Astrocyte (in vitro differentiated cells and primary cell): ENCODE data around the gene YBX3. TPM values are rescaled to one million over a fixed set of nuclear protein-coding genes. Genes with fewer than 3 reads are reported as not detected.

ENCODE experiments used
- DNase-seq: peaks from one replicate; pipeline ENCODE4 v3.0.0-alpha.2; 2010; ENCODE audit warnings: low read depth
- FAIRE-seq: peaks from 2 replicates; lab custom pipeline; 2011; peaks lifted over from hg19 to GRCh38; lab: Jason Lieb, UNC
- H2AFZ ChIP-seq: 2 replicates; pipeline ENCODE4 v1.6.0; 2012; ENCODE audit warnings: low read depth, low read length, inconsistent platforms
- H3K27ac ChIP-seq: 2 replicates; pipeline ENCODE4 v1.5.1; 2011; ENCODE audit warnings: low read depth, low read length, inconsistent platforms
- H3K27me3 ChIP-seq: 2 replicates; pipeline ENCODE4 v1.6.0; 2011; ENCODE audit warnings: low read length, inconsistent platforms; ENCODE audit not compliant: insufficient read depth
- H3K36me3 ChIP-seq: 2 replicates; pipeline ENCODE4 v1.5.1; 2011; ENCODE audit warnings: low read length, inconsistent platforms; ENCODE audit not compliant: insufficient read depth
- H3K4me1 ChIP-seq: 2 replicates; pipeline ENCODE4 v1.5.1; 2011; ENCODE audit warnings: low read length, inconsistent platforms; ENCODE audit not compliant: insufficient read depth
- H3K4me2 ChIP-seq: 2 replicates; pipeline ENCODE4 v1.6.0; 2012; ENCODE audit warnings: low read length, inconsistent platforms
- H3K4me3 ChIP-seq: 2 replicates; pipeline ENCODE4 v1.5.1; 2011; ENCODE audit warnings: low read depth, mild to moderate bottlenecking, low read length, inconsistent platforms; ENCODE audit not compliant: insufficient read depth
- H3K79me2 ChIP-seq: 2 replicates; pipeline ENCODE4 v1.6.0; 2012; ENCODE audit warnings: mild to moderate bottlenecking, low read length, inconsistent platforms; ENCODE audit not compliant: insufficient read depth
- H3K9ac ChIP-seq: 2 replicates; pipeline ENCODE4 v1.6.0; 2012; ENCODE audit warnings: mild to moderate bottlenecking, low read length, inconsistent platforms
- H3K9me3 ChIP-seq: 2 replicates; pipeline ENCODE4 v1.5.1; 2012; ENCODE audit warnings: low read depth, mild to moderate bottlenecking, low read length, inconsistent platforms; ENCODE audit not compliant: insufficient read depth
- H4K20me1 ChIP-seq: 2 replicates; pipeline ENCODE4 v1.6.0; 2012; ENCODE audit warnings: low read length, inconsistent platforms; ENCODE audit not compliant: insufficient read depth
- H3K27ac Mint-ChIP-seq: one replicate; pipeline ENCODE4 v1.8.0; 2021; ENCODE audit warnings: mild to moderate bottlenecking, mixed read lengths; ENCODE audit not compliant: unreplicated experiment
- H3K27me3 Mint-ChIP-seq: one replicate; pipeline ENCODE4 v1.8.0; 2021; ENCODE audit warnings: low read depth, mixed read lengths; ENCODE audit not compliant: unreplicated experiment
- H3K36me3 Mint-ChIP-seq: one replicate; pipeline ENCODE4 v1.8.0; 2021; ENCODE audit warnings: low read depth, mixed read lengths; ENCODE audit not compliant: unreplicated experiment
- H3K4me1 Mint-ChIP-seq: one replicate; pipeline ENCODE4 v1.8.0; 2021; ENCODE audit warnings: low read depth, mixed read lengths; ENCODE audit not compliant: unreplicated experiment
- H3K4me3 Mint-ChIP-seq: one replicate; pipeline ENCODE4 v1.8.0; 2021; ENCODE audit warnings: mild to moderate bottlenecking, moderate library complexity, mixed read lengths; ENCODE audit not compliant: unreplicated experiment
- H3K9me3 Mint-ChIP-seq: one replicate; pipeline ENCODE4 v1.8.0; 2021; ENCODE audit warnings: mild to moderate bottlenecking, mixed read lengths; ENCODE audit not compliant: unreplicated experiment
- EZH2 ChIP-seq: IDR thresholded peaks from 2 replicates; pipeline ENCODE4 v1.6.1; 2012; ENCODE audit warnings: mild to moderate bottlenecking, low read length, inconsistent platforms; ENCODE audit not compliant: insufficient read depth
- total RNA-seq: library from RNA; stranded (reverse); gene quantifications from 2 replicates; pipeline ENCODE4 v1.2.1, GENCODE V29; 2021
- TF ChIP-seq, protein P1 (sequence below): IDR thresholded peaks from 2 replicates; pipeline ENCODE4 v1.5.1; 2011; ENCODE audit warnings: low read depth, mild to moderate bottlenecking, inconsistent platforms, low read length, moderate library complexity; ENCODE audit not compliant: insufficient read depth

The YBX3 gene
- total RNA-seq, 1 donor from 2014 or later = 527 TPM

GRCh38 chr12:10741845-10742244 is 18.7 kb upstream of the YBX3 start:
- no peaks in the 10 kb centered on the region for H3K36me3 ChIP-seq
- Mint-ChIP-seq H3K9me3 (peaks cover 4% of the 10 kb centered on the region), H3K4me3 (no peak overlapping the region), H3K36me3 (no peaks in the 10 kb centered on the region), H3K27ac (no peak overlapping the region), H3K27me3 (no peaks in the 10 kb centered on the region), H3K4me1 (peaks cover 9% of the 10 kb centered on the region)
- H3K4me1 ChIP-seq = no peaks in the 10 kb centered on the region
- H2AFZ ChIP-seq = no peak overlapping the region
- DNase-seq (no peak), FAIRE-seq (no peak)
- TF ChIP-seq, protein P1, sequence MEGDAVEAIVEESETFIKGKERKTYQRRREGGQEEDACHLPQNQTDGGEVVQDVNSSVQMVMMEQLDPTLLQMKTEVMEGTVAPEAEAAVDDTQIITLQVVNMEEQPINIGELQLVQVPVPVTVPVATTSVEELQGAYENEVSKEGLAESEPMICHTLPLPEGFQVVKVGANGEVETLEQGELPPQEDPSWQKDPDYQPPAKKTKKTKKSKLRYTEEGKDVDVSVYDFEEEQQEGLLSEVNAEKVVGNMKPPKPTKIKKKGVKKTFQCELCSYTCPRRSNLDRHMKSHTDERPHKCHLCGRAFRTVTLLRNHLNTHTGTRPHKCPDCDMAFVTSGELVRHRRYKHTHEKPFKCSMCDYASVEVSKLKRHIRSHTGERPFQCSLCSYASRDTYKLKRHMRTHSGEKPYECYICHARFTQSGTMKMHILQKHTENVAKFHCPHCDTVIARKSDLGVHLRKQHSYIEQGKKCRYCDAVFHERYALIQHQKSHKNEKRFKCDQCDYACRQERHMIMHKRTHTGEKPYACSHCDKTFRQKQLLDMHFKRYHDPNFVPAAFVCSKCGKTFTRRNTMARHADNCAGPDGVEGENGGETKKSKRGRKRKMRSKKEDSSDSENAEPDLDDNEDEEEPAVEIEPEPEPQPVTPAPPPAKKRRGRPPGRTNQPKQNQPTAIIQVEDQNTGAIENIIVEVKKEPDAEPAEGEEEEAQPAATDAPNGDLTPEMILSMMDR = no peak
- TF ChIP-seq EZH2 = no peak
- H3K27me3 ChIP-seq = peaks cover 3% of the 10 kb centered on the region
- no peak overlapping the region for H3K4me2 ChIP-seq
- H3K9me3 ChIP-seq = no peaks in the 10 kb centered on the region
- no peak overlapping the region for H3K9ac ChIP-seq
- no peaks in the 10 kb centered on the region for H3K79me2 ChIP-seq
- H4K20me1 ChIP-seq = no peaks in the 10 kb centered on the region
- H3K27ac ChIP-seq = no peak overlapping the region
- H3K4me3 ChIP-seq = no peak overlapping the region

- Mint-ChIP-seq H3K36me3 (no peaks in the 10 kb centered on the region), H3K4me3 (no peak overlapping the region), H3K4me1 (peaks cover 9% of the 10 kb centered on the region), H3K27me3 (no peaks in the 10 kb centered on the region), H3K9me3 (peaks cover 4% of the 10 kb centered on the region), H3K27ac (peak overlapping the region; percentile 55)
- no peak for TF ChIP-seq EZH2
- TF ChIP-seq, protein P1 = no peak
- Histone ChIP-seq H3K4me3 (no peak overlapping the region), H3K4me2 (no peak overlapping the region), H2AFZ (no peak overlapping the region), H3K79me2 (no peaks in the 10 kb centered on the region), H4K20me1 (no peaks in the 10 kb centered on the region), H3K9me3 (no peaks in the 10 kb centered on the region), H3K27me3 (no peaks in the 10 kb centered on the region), H3K27ac (no peak overlapping the region), H3K36me3 (no peaks in the 10 kb centered on the region), H3K9ac (no peak overlapping the region), H3K4me1 (no peaks in the 10 kb centered on the region)
- DNase-seq (no peak), FAIRE-seq (no peak)
These were observed 17.1 kb upstream of the YBX3 start for GRCh38 chr12:10740182-10740581.

- H3K4me2 ChIP-seq = no peak overlapping the region
- FAIRE-seq = no peak
- H3K27me3 Mint-ChIP-seq = no peaks in the 10 kb centered on the region
- H3K4me3 Mint-ChIP-seq = no peak overlapping the region
- H3K4me1 Mint-ChIP-seq = peaks cover 9% of the 10 kb centered on the region
- H4K20me1 ChIP-seq = no peaks in the 10 kb centered on the region
- H3K9me3 Mint-ChIP-seq = peaks cover 4% of the 10 kb centered on the region
- H3K36me3 Mint-ChIP-seq = no peaks in the 10 kb centered on the region
- no peaks in the 10 kb centered on the region for H3K9me3 ChIP-seq
- H3K27me3 ChIP-seq = no peaks in the 10 kb centered on the region
- peak overlapping the region; percentile 55 for H3K27ac Mint-ChIP-seq
- H3K4me3 ChIP-seq = no peak overlapping the region
- no peak for DNase-seq
- no peaks in the 10 kb centered on the region for H3K79me2 ChIP-seq
- H3K36me3 ChIP-seq = no peaks in the 10 kb centered on the region
- H3K9ac ChIP-seq = no peak overlapping the region
- no peak overlapping the region for H2AFZ ChIP-seq
- H3K4me1 ChIP-seq = no peaks in the 10 kb centered on the region
- H3K27ac ChIP-seq = no peak overlapping the region
- no peak for TF ChIP-seq EZH2
- TF ChIP-seq, protein P1 = no peak
These were observed 16.3 kb upstream of the YBX3 start for GRCh38 chr12:10739157-10740118.
